ENCODE results near the gene SIGLEC1.

SIGLEC1 gene

GRCh38 chr20:3697588-3698305 lies 14.7 kb downstream of the SIGLEC1 start:
- no peak for DNase-seq

DNA sequence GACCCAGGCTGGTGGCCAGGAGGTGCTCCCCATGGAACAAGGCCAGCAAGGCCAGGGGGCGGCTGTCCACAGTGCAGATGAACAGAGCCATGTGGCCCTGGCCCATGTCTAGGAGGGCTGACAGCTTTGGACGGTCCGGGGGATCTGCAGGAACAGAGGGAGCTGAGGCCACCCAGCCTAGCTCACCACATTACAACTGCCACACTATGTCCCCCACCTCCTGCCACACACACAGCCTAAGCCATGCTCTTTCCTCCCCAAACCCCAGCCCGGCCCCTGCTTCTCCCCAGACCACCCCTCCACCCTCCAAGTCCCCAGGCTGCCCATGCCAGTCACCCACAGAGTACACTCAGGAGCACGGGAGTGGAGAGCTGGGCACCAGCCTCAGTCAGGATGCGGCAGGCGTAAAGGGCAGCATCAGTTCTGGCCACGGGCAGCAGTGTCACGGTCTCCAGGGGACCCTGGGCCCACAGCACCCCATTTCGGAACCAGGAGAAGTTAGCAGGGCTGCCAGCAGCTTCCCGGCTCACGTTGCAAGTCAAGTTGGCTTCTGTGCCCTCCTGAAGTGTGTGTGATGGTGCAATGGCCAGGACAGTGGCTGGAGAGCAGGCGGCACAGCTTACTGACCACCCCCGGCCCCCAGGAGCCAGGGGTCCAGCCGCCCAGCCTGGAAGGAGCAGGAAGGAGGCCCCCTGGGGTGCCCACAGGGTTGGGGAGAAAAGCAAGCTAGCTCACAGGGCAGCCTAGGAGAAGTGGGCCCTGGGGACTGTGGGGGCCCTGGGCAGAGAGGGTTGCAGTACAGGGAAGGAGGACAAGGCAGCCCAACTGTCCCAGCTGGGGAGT lies 15.4 kb downstream of the SIGLEC1 start:
- no peak for DNase-seq

GRCh38 chr20:3696200-3696599 lies 16.2 kb downstream of the SIGLEC1 start:
- no peak for DNase-seq

DNA sequence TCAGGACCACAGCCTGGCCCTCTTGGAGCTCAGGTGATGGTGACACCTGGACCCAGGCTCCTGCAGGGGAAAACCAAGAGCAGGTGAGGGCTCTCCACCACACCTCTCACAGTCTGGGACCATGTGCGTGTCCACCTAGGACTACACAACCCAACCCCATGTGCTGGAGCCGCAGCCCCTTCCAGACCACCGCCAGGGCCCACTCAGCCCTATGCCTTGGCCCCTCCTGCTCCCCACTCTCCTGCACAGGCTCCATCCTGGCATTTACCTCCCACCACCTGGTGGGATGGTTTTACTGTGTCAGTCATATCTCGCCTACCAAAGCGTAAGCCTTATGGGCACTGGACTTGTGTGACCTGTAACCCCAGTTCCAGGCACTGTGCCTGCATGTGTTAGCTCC lies 17.5 kb downstream of the SIGLEC1 start:
- DNase-seq: no peak

GRCh38 chr20:3693376-3693775 lies 19.0 kb downstream of the SIGLEC1 start:
- no peak for DNase-seq

DNA sequence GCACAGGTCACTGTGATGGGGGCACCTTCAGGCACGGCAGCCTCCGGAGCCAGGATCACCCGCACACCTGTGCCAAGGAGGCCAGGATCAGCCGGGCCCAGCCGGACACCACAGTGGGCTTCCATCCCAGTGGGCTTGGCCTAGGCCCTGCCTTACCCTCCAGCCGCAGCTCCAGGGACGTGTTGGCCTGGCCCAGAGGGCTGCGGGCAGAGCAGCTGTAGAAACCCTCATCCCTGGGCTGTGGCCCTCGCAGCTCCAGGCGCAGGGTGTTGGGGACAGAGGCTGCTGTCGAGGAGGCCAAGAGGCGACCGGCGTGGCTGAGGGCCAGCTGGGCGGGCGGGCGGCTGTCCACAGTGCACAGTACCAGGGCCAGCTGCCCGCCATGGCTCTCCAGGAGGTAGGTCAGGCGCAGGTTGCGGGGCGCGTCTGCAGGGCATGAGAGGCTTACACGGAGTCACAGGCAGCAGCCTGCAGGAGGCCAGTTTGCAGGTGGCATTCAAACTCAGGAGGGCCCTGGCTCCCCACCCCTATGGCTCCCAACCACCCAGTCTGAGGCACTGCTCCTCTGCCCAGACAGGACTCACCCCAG lies 19.6 kb downstream of the SIGLEC1 start:
- no peak for DNase-seq

DNA sequence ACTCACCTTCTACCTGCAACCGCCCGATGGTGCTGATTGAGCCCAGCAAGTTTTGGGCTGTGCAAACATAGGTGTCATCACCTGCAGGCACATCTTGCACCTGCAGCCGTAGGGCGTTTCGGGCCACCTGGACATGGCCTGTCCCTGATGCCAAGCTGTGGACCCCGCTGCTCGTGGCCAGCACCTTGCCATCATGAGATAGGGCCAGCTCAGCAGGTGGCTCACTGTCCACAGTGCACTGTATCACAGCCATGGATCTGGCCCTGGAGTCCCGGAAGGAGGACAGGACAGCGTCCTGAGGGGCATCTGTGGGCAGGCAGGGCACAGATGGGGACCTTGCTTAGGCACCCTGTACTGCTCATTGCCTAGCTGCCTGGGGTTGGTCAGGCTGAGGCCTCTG lies 20.5 kb downstream of the SIGLEC1 start:
- DNase-seq: no peak

GRCh38 chr20:3691306-3691705 lies 21.1 kb downstream of the SIGLEC1 start:
- DNase-seq: no peak

GRCh38 chr20:3690413-3690812 lies 22.0 kb downstream of the SIGLEC1 start:
- DNase-seq: no peak

DNA sequence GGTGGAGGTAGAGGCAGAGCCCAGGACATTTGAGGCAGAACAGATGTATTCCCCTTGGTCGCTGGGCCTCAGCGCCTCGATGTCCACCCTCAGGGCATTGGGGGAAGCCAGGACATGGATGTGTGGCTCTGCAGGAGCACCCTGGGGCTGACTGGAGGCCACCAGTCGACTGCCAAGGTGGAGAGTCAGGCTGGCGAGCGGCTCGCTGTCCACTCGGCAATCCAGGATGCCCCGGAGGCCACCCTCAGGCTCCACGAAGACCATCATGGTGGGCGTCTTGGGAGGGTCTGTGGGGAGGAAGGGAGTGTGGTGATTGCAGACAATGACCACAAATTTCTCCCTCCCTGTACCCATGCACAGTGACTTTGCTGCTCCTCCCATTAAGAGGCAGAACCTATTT lies 22.4 kb downstream of the SIGLEC1 start:
- DNase-seq: no peak

DNA sequence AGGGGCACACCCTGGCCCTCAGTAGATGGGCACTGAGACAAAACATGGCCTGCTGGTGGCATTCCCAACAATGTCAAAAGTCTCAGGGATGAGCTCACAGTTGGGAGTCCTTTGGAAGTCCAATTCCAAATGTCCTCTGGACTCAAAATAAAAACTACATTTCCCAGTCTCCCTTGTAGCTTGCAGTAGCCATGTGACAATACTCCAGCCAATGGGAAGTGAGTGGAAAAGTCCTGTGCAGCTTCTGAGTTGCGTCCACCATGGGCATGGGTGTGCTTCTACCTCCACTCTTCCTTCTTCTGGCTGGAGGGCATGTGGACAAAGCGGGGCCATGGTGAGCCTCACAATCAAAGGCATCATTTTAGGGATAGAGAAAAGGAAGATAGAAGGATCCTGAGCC lies 24.7 kb downstream of the SIGLEC1 start:
- no peak for DNase-seq

DNA sequence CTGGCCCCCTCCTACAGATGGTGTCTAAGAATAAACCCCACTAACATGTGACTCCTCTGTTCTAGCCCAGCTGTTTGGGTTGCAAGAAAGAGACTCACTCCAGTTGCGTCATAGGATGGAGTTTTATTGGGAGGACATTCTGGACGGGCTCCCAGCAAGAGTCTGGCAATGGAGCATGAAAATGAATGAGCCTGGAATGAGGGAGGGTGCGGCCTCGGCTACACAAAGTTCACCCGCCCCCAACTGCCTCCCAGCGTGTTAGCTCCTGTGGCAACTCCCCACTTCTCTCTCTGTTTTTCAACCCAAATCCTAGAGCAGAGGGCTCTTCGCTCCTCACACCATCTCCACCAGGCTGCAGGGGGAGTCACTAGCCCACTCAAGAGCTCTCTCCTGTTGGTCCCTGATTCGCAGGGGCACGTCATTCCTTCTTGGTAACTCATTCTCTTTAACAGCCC lies 25.5 kb downstream of the SIGLEC1 start:
- no peak for DNase-seq

DNA sequence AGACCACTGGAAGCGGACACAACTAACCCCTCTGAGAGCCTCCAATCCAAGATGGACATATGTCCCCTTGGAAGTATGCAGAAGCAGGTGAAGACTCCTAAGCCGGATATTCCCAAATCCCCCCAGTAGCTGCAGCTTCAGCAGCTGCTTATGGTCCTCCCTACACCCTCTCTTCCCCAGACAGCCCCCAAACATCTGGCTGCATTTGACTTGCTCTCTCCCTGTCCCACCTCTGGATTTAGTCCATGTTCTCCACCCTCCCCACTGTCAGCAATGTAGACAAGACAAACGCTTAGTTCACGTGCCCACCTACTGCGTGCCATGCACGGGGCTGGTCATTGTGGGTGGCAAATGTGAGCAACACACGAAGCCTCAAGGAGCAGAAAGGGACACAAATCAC lies 26.0 kb downstream of the SIGLEC1 start:
- DNase-seq: no peak

- no peak for DNase-seq
These were observed 27.1 kb downstream of the SIGLEC1 start for GRCh38 chr20:3685341-3685740.

- DNase-seq: no peak
These were observed 30.2 kb downstream of the SIGLEC1 start, which contains the start of gene ADAM33 for GRCh38 chr20:3681931-3682781. Gene ADAM33, minus strand, starts transcription at chr20:3682010. Its CDS starts 6 bp downstream, at chr20:3682004.

DNA sequence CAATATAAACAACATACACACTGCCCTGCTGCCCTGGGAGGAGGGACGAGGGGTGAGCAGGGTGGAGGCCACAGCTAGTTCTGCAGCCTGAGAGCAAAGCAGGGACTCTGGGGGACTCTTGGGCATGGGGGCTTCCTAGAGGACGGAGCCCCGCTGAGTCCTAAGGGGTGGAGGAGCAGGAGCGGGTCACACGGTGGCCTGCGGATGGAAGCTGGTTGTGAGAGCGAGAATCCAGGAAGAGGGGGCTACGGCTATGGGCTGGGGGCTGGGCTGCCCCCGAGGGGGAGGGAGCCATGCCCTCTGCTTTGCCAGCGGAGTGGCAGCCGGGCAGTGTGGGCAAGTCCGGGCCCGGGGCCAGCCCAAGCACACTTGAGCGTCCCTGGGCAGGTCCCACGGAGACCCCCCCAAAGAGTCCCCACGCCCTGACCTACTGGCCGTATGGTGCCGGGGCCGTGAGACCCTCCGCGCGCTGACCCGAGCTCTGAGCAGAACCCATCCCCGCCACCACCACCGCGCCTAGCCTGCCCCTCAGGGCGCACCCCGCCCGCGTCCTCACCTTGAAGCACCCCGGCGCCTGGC lies 31.0 kb downstream of the SIGLEC1 start:
- no peak for DNase-seq

- DNase-seq: no peak
These were observed 31.6 kb downstream of the SIGLEC1 start for GRCh38 chr20:3680701-3681351.

DNA sequence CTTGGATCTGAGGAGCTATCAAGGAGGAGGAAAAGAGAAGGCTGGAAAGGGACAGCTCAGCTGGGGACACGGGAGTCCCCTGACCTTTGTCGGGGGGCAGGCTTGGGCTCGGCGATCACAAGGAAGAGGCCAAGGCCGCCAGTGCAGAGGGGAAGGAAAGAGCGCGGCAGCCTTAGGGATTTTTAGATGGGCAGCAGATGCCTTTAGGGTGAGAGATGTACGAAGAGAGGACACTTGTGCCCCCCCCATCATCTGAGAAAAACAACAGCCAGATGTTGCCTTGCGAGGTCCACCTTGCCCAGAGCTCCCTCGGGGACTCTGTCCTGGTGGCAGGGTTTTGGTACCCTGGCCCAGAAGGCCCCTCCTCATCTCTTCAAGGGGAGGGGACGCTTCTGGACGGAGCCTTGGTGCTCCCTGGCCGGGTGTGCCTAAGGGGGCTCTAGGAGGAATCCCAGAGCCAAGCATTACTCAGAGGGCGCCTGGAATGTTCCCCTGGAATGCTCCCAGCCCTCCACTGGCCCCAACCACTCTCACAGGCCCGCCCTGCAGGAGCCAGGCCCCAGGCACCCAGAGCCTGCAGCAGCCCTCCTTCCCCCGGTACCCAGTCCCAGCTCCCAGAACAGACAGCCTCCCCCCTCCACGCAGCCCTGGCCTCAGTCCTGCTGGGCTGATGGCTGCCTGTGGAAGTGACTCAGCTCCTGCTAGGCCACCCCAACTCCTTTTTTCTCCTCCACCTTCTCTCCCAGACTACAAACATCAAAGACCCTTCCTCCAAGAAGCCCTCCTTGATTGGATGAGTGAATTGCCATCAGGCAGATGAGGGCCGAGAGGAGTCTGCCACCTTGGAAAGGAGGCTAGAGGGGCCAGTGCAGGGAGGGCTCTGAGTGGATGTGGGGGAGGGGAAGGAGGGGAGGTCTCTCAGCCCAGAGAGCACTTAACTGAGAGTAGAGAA lies 32.4 kb downstream of the SIGLEC1 start:
- DNase-seq: no peak

DNA sequence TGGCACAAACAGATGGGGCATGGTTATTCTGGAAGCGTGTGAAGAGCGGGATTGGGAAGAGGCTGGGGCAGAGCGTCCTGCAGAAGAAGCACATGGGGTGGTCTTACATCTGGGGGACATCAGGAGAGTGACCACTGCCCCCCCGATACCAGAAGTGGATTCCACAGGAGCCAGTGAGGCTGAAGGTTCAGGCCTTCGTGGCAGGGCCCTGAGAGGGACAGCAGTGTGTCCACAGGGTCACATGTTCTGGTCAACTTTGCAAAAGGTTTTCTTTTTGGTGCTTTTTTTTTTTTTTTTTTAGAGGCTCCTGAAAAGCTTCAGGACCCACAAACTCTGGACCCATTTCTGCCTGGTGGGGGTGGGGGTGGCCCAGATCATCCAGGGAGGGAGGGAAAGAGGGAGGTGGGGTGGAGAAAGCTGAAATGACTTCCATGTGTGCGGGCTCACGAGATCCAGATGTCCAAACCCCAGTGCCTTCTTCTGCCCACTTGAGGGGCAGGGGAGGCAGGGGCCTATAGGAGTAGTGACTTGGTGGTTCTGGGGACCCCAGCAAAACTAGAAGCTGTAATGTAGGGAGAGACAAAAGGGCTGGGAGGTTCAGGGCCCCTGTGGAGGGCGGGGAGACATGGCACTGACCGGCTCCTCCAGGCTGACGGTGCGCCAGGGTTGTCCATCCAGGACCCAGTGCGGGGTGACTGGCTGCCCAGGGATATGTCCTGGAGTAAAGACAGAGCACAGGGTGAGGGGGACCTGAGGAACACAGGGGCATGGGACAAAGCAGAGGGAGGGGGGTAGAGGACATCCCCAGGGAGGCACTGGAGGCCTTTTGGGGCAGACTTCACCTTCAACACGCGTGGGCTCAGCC lies 33.3 kb downstream of the SIGLEC1 start:
- DNase-seq: no peak

DNA sequence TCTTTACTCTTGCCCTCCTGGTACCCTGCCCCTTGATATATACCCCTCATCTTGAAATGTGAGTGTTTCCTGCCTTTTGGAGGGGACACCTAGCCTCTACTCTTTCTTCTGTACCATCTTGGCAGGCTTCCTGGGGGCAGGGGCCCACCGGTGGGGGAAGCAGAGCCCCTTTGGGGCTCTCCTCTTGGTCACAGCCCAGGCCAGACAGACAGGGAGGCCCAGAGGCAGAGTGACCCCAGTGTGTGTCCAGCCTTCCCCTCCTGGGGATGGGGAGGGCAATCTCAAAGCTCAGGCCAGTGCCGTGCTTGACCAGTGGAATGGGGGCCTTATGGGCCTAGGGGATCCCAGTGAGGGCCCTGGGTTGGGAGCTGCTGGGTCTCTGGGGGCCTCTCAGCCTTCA lies 34.2 kb downstream of the SIGLEC1 start:
- no peak for DNase-seq

All from NCI-H1092 (cell line).